K562 (cell line): ENCODE results near the gene IL1RAPL2.

Source experiments
- BRD9 ChIP-seq: fragments of 450-650 bp; IDR thresholded peaks from 2 replicates; pipeline ENCODE4 v1.6.1; 2018; ENCODE audit warnings: low read depth; ENCODE audit not compliant: partially characterized antibody
- CEBPB ChIP-seq: fragments of 450-650 bp; IDR thresholded peaks from 2 replicates; pipeline ENCODE4 v1.6.1; 2016; ENCODE audit warnings: missing genetic modification characterization, missing compliant biosample characterization
- CTCF ChIP-seq, 3 experiments: IDR thresholded peaks in 2 of 3; conservative IDR thresholded peaks in 1 of 3; 2 replicates each; pipeline ENCODE4 v1.5.1; 2011 to 2012; ENCODE audit warnings: low read length in 3 of 3, mild to moderate bottlenecking in 3 of 3, control low read depth in 2 of 3, improper control_type of control experiment in 1 of 3, inconsistent platforms in 1 of 3, low read depth in 1 of 3, mixed read lengths in 1 of 3, moderate library complexity in 1 of 3; ENCODE audit not compliant: insufficient read depth in 2 of 3
- FOS ChIP-seq: IDR thresholded peaks from 3 replicates; pipeline ENCODE4 v1.6.1; 2011; ENCODE audit not compliant: insufficient read length; ENCODE audit errors: extremely low read depth
- MAFK ChIP-seq: IDR thresholded peaks from 2 replicates; pipeline ENCODE4 v1.6.1; 2011; ENCODE audit warnings: low read length, improper control_type of control experiment
- NR1H2 ChIP-seq: sonication (generic); formaldehyde crosslinking; IDR thresholded peaks from 2 replicates; pipeline ENCODE4 v1.4.0; 2020; ENCODE audit warnings: mild to moderate bottlenecking, missing genetic modification reagents
- TFAP4 ChIP-seq: sonication (generic); formaldehyde crosslinking; IDR thresholded peaks from 2 replicates; pipeline ENCODE4 v1.8.0; 2022; ENCODE audit warnings: missing genetic modification reagents, mild to moderate bottlenecking, moderate library complexity, borderline replicate concordance
- THRA ChIP-seq: fragments of 450-650 bp; IDR thresholded peaks from 2 replicates; pipeline ENCODE4 v1.6.1; 2017; ENCODE audit warnings: mild to moderate bottlenecking, moderate library complexity
- ZNF124 ChIP-seq: sonication (generic); formaldehyde crosslinking; IDR thresholded peaks from 2 replicates; pipeline ENCODE4 v1.8.1; 2022; ENCODE audit warnings: missing genetic modification reagents
- ZNF184 ChIP-seq: sonication (generic); formaldehyde crosslinking; IDR thresholded peaks from 2 replicates; pipeline ENCODE4 v1.5.0; 2020; ENCODE audit warnings: missing genetic modification reagents
- ZNF740 ChIP-seq, 3 experiments: fragments of 200-800 bp in 1 of 3; sonication (Bioruptor generic) in 1 of 3; sonication (generic) in 1 of 3; formaldehyde crosslinking in 1 of 3; IDR thresholded peaks; 2 replicates each; pipeline versions ENCODE4 v1.6.1 to v1.8.0; 2016 to 2022; ENCODE audit warnings: mild to moderate bottlenecking in 2 of 3, missing compliant biosample characterization in 2 of 3, missing genetic modification characterization in 2 of 3, missing genetic modification reagents in 1 of 3
- ZNF785 ChIP-seq: fragments of 250-450 bp; sonication (Bioruptor Pico); IDR thresholded peaks from 2 replicates; pipeline ENCODE4 v1.4.0; 2020; ENCODE audit warnings: mild to moderate bottlenecking
- TF ChIP-seq, protein P1 (sequence below), 2 experiments: IDR thresholded peaks; 2 replicates each; pipeline ENCODE4 v1.6.1; 2011; ENCODE audit warnings: borderline replicate concordance in 1 of 2, control low read depth in 1 of 2, low read depth in 1 of 2, low read length in 1 of 2, mild to moderate bottlenecking in 1 of 2, mixed read lengths in 1 of 2, moderate library complexity in 1 of 2; ENCODE audit not compliant: insufficient read depth in 1 of 2, insufficient read length in 1 of 2, poor library complexity in 1 of 2, severe bottlenecking in 1 of 2; ENCODE audit errors: extremely low read depth in 1 of 2
- TF ChIP-seq, protein P2 (sequence below), 2 experiments: fragments of 200-800 bp in 1 of 2; sonication (Bioruptor generic) in 1 of 2; sonication (generic) in 1 of 2; formaldehyde crosslinking in 1 of 2; IDR thresholded peaks in 1 of 2; conservative IDR thresholded peaks in 1 of 2; 2 replicates each; pipeline versions ENCODE4 v1.5.0 to v1.6.1; 2016 to 2020; ENCODE audit warnings: missing compliant biosample characterization in 1 of 2, missing genetic modification characterization in 1 of 2, missing genetic modification reagents in 1 of 2

- TF ChIP-seq CTCF (IDR thresholded peaks at IDR 0.05 in 2 of 3, conservative IDR thresholded peaks at IDR 0.05 in 1 of 3; ENCODE audit: insufficient read depth in 2 of 3, low read depth in 1 of 3, low read length in 3 of 3) (no peak), ZNF184 (CRISPR knock-in tag) (no peak), ZNF785 (CRISPR knock-in tag) (no peak), BRD9 (no peak), NR1H2 (CRISPR knock-in tag) (no peak), ZNF124 (no peak), FOS (no peak), THRA (no peak), TFAP4 (CRISPR knock-in tag) (no peak), ZNF740 (CRISPR knock-in tag; IDR thresholded peaks at IDR 0.05) (no peak), ZNF740 (tag; IDR thresholded peaks at IDR 0.05) (no peak), CEBPB (tag) (no peak), MAFK (no peak)
- TF ChIP-seq, protein P1, sequence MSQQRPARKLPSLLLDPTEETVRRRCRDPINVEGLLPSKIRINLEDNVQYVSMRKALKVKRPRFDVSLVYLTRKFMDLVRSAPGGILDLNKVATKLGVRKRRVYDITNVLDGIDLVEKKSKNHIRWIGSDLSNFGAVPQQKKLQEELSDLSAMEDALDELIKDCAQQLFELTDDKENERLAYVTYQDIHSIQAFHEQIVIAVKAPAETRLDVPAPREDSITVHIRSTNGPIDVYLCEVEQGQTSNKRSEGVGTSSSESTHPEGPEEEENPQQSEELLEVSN (IDR thresholded peaks at IDR 0.05; ENCODE audit: borderline replicate concordance in 1 of 2, extremely low read depth in 1 of 2, insufficient read depth in 1 of 2, insufficient read length in 1 of 2, low read depth in 1 of 2, low read length in 1 of 2, poor library complexity in 1 of 2, severe bottlenecking in 1 of 2) = no peak
- TF ChIP-seq, protein P2, sequence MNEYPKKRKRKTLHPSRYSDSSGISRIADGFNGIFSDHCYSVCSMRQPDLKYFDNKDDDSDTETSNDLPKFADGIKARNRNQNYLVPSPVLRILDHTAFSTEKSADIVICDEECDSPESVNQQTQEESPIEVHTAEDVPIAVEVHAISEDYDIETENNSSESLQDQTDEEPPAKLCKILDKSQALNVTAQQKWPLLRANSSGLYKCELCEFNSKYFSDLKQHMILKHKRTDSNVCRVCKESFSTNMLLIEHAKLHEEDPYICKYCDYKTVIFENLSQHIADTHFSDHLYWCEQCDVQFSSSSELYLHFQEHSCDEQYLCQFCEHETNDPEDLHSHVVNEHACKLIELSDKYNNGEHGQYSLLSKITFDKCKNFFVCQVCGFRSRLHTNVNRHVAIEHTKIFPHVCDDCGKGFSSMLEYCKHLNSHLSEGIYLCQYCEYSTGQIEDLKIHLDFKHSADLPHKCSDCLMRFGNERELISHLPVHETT (CRISPR knock-in tag; conservative IDR thresholded peaks at IDR 0.05 in 1 of 2, IDR thresholded peaks at IDR 0.05 in 1 of 2) = no peak
Observed at GRCh38 chrX:104854790-104855340, 288.9 kb downstream of the IL1RAPL2 start.
